Activated CD4-positive, alpha-beta memory T cell treated with anti-CD3 and anti-CD28 coated beads for 36 hours (primary cell): Measurements from ENCODE around the gene DOCK10. TPM values are rescaled to one million over a fixed set of nuclear protein-coding genes. Genes with fewer than 3 reads are reported as not detected.
A peak's percentile ranks its signal among the peaks of the same experiment; 100 is the strongest.

ENCODE experiments used
- CTCF ChIA-PET: fragments of 350-600 bp; sonication (Branson Sonifier 250); formaldehyde crosslinking; loops from one replicate; lab custom pipeline; 2021; ENCODE audit warnings: antibody characterized with exemption, inconsistent platforms; lab: Charles Lee
- POLR2A ChIA-PET: fragments of 350-600 bp; sonication (Branson Sonifier 250); formaldehyde crosslinking; loops from one replicate; lab custom pipeline; 2021; ENCODE audit warnings: antibody characterized with exemption; lab: Charles Lee
- DNase-seq: peaks from one replicate; pipeline ENCODE4 v3.0.0-alpha.2; 2020
- H3K27ac Mint-ChIP-seq: one replicate; pipeline ENCODE4 v1.8.0; 2021; ENCODE audit warnings: mixed read lengths
- H3K27me3 Mint-ChIP-seq: one replicate; pipeline ENCODE4 v1.8.0; 2021; ENCODE audit warnings: mixed read lengths
- H3K36me3 Mint-ChIP-seq: one replicate; pipeline ENCODE4 v1.8.0; 2021; ENCODE audit warnings: mixed read lengths
- H3K4me1 Mint-ChIP-seq: one replicate; pipeline ENCODE4 v1.8.0; 2021; ENCODE audit warnings: low read depth, mixed read lengths
- H3K4me3 Mint-ChIP-seq: one replicate; pipeline ENCODE4 v1.8.0; 2021; ENCODE audit warnings: mild to moderate bottlenecking, mixed read lengths
- H3K9me3 Mint-ChIP-seq: one replicate; pipeline ENCODE4 v1.8.0; 2021; ENCODE audit warnings: mixed read lengths
- intact Hi-C: fragments of 100-400 bp; cut with micrococcal nuclease; formaldehyde crosslinking; loops from one replicate; pipeline ENCODE4 v1.15.1; 2023
- total RNA-seq, 2 experiments: library from RNA; stranded (reverse); gene quantifications; one replicate each; pipeline ENCODE4 v1.2.3, GENCODE V29; 2021

Gene DOCK10
- total RNA-seq, 2 experiments from 2014 or later, result 134 to 139 TPM

GRCh38 chr2:224973112-224974016, 68.9 kb downstream of the DOCK10 start:
- CTCF ChIA-PET, result interaction anchor here (0.9 to 3.4 kb wide), 3 partner anchors 9 to 29 kb away, joined by 3 to 15 read pairs (median 3); no protein-coding TSS in a partner anchor
- POLR2A ChIA-PET, result interaction anchor here (1.2 kb wide), 1 partner anchor 30 kb away, joined by 3 read pairs; no protein-coding TSS in a partner anchor
- H3K9me3 Mint-ChIP-seq, result no peaks in the 10 kb centered on the region
- H3K36me3 Mint-ChIP-seq, result peaks cover 3% of the 10 kb centered on the region
- peaks cover 76% of the 10 kb centered on the region for H3K4me1 Mint-ChIP-seq
- peak overlapping the region; percentile 35 for H3K27ac Mint-ChIP-seq
- intact Hi-C loops, result no loop called here
- H3K27me3 Mint-ChIP-seq, result no peaks in the 10 kb centered on the region
- no peak overlapping the region for H3K4me3 Mint-ChIP-seq
- DNase-seq, result peak; percentile 43

GRCh38 chr2:224971214-224971613, 71.1 kb downstream of the DOCK10 start:
- Mint-ChIP-seq H3K4me3 (no peak overlapping the region), H3K36me3 (peaks cover 8% of the 10 kb centered on the region), H3K27me3 (no peaks in the 10 kb centered on the region), H3K4me1 (peaks cover 73% of the 10 kb centered on the region), H3K9me3 (no peaks in the 10 kb centered on the region), H3K27ac (peak overlapping the region; percentile 54)
- ChIA-PET POLR2A (interaction anchor here (0.6 kb wide), 1 partner anchor 61 kb away, joined by 5 read pairs; no protein-coding TSS in a partner anchor), CTCF (interaction anchor here (1.2 kb wide), 1 partner anchor 31 kb away, joined by 4 read pairs; no protein-coding TSS in a partner anchor)
- intact Hi-C loops, result no loop called here
- DNase-seq, result peak; percentile 37

- ChIA-PET POLR2A (no interaction called here), CTCF (interaction anchor here (1.2 kb wide), 1 partner anchor 32 kb away, joined by 4 read pairs; no protein-coding TSS in a partner anchor)
- intact Hi-C loops, result loop anchor here (1.0 kb wide), 1 partner anchor 84 kb away; no protein-coding TSS in a partner anchor
- H3K27ac Mint-ChIP-seq, result peak overlapping the region; percentile 74
- no peak overlapping the region for H3K4me3 Mint-ChIP-seq
- H3K27me3 Mint-ChIP-seq, result no peaks in the 10 kb centered on the region
- no peak for DNase-seq
- peaks cover 8% of the 10 kb centered on the region for H3K36me3 Mint-ChIP-seq
- H3K4me1 Mint-ChIP-seq, result peaks cover 67% of the 10 kb centered on the region
- H3K9me3 Mint-ChIP-seq, result no peaks in the 10 kb centered on the region
Measured at GRCh38 chr2:224970311-224970710, 72.0 kb downstream of the DOCK10 start.

GRCh38 chr2:224969633-224970260, 72.5 kb downstream of the DOCK10 start:
- Mint-ChIP-seq H3K27ac (peak overlapping the region; percentile 74), H3K36me3 (peaks cover 6% of the 10 kb centered on the region), H3K4me3 (peak overlapping the region; percentile 2), H3K27me3 (no peaks in the 10 kb centered on the region), H3K4me1 (peaks cover 62% of the 10 kb centered on the region), H3K9me3 (no peaks in the 10 kb centered on the region)
- ChIA-PET POLR2A (no interaction called here), CTCF (interaction anchor here (0.9 kb wide), 1 partner anchor 23 kb away, joined by 3 read pairs; no protein-coding TSS in a partner anchor)
- intact Hi-C loops, result loop anchor here (1.0 to 2.0 kb wide), 6 partner anchors 12 to 83 kb away; no protein-coding TSS in a partner anchor
- DNase-seq, result no peak

GRCh38 chr2:224969095-224969494, 73.2 kb downstream of the DOCK10 start:
- ChIA-PET POLR2A (no interaction called here), CTCF (interaction anchor here (0.9 kb wide), 2 partner anchors 22 to 24 kb away, joined by 3 read pairs; no protein-coding TSS in a partner anchor)
- H3K27me3 Mint-ChIP-seq, result no peaks in the 10 kb centered on the region
- DNase-seq, result no peak
- H3K4me1 Mint-ChIP-seq, result peaks cover 63% of the 10 kb centered on the region
- H3K9me3 Mint-ChIP-seq, result no peaks in the 10 kb centered on the region
- peaks cover 6% of the 10 kb centered on the region for H3K36me3 Mint-ChIP-seq
- H3K27ac Mint-ChIP-seq, result peak overlapping the region; percentile 74
- intact Hi-C loops, result loop anchor here (1.0 to 2.0 kb wide), 5 partner anchors 12 to 44 kb away; no protein-coding TSS in a partner anchor
- no peak overlapping the region for H3K4me3 Mint-ChIP-seq

- Mint-ChIP-seq H3K36me3 (peaks cover 6% of the 10 kb centered on the region), H3K4me1 (peaks cover 56% of the 10 kb centered on the region), H3K9me3 (no peaks in the 10 kb centered on the region), H3K27me3 (no peaks in the 10 kb centered on the region), H3K27ac (peak overlapping the region; percentile 30), H3K4me3 (no peak overlapping the region)
- no peak for DNase-seq
- POLR2A ChIA-PET, result no interaction called here
- CTCF ChIA-PET, result interaction anchor here (0.5 to 0.9 kb wide), 2 partner anchors 21 to 49 kb away, joined by 3 read pairs; no protein-coding TSS in a partner anchor
- intact Hi-C loops, result loop anchor here (2.0 kb wide), 1 partner anchor 35 kb away; no protein-coding TSS in a partner anchor
Measured at GRCh38 chr2:224968051-224968450, 74.2 kb downstream of the DOCK10 start.

- Mint-ChIP-seq H3K27me3 (no peaks in the 10 kb centered on the region), H3K9me3 (no peaks in the 10 kb centered on the region), H3K4me1 (peaks cover 61% of the 10 kb centered on the region), H3K4me3 (no peak overlapping the region), H3K36me3 (peaks cover 6% of the 10 kb centered on the region), H3K27ac (no peak overlapping the region)
- intact Hi-C loops, result no loop called here
- no peak for DNase-seq
- ChIA-PET POLR2A (no interaction called here), CTCF (no interaction called here)
Measured at GRCh38 chr2:224966613-224967012, 75.7 kb downstream of the DOCK10 start.

- peaks cover 4% of the 10 kb centered on the region for H3K9me3 Mint-ChIP-seq
- CTCF ChIA-PET, result interaction anchor here (0.9 kb wide), 1 partner anchor 45 kb away, joined by 3 read pairs; no protein-coding TSS in a partner anchor
- no peaks in the 10 kb centered on the region for H3K27me3 Mint-ChIP-seq
- H3K27ac Mint-ChIP-seq, result peak overlapping the region; percentile 47
- intact Hi-C loops, result no loop called here
- H3K4me1 Mint-ChIP-seq, result peaks cover 73% of the 10 kb centered on the region
- no peak overlapping the region for H3K4me3 Mint-ChIP-seq
- H3K36me3 Mint-ChIP-seq, result peaks cover 9% of the 10 kb centered on the region
- POLR2A ChIA-PET, result no interaction called here
- DNase-seq, result no peak
Measured at GRCh38 chr2:224959556-224959955, 82.7 kb downstream of the DOCK10 start.

GRCh38 chr2:224958873-224959272, 83.4 kb downstream of the DOCK10 start:
- peaks cover 9% of the 10 kb centered on the region for H3K36me3 Mint-ChIP-seq
- POLR2A ChIA-PET, result no interaction called here
- intact Hi-C loops, result no loop called here
- H3K4me1 Mint-ChIP-seq, result peaks cover 76% of the 10 kb centered on the region
- no peak overlapping the region for H3K27ac Mint-ChIP-seq
- no peak for DNase-seq
- H3K9me3 Mint-ChIP-seq, result peaks cover 4% of the 10 kb centered on the region
- CTCF ChIA-PET, result no interaction called here
- no peak overlapping the region for H3K4me3 Mint-ChIP-seq
- H3K27me3 Mint-ChIP-seq, result no peaks in the 10 kb centered on the region

GRCh38 chr2:224958462-224958857, 83.8 kb downstream of the DOCK10 start:
- CTCF ChIA-PET, result no interaction called here
- no peak overlapping the region for H3K4me3 Mint-ChIP-seq
- H3K9me3 Mint-ChIP-seq, result peaks cover 4% of the 10 kb centered on the region
- H3K27me3 Mint-ChIP-seq, result no peaks in the 10 kb centered on the region
- intact Hi-C loops, result no loop called here
- POLR2A ChIA-PET, result interaction anchor here (1.6 kb wide), 1 partner anchor 31 kb away, joined by 4 read pairs; no protein-coding TSS in a partner anchor
- no peak overlapping the region for H3K27ac Mint-ChIP-seq
- H3K36me3 Mint-ChIP-seq, result peaks cover 11% of the 10 kb centered on the region
- no peak for DNase-seq
- H3K4me1 Mint-ChIP-seq, result peaks cover 80% of the 10 kb centered on the region
